BE2C (cell line): Measurements from ENCODE around the gene MEGF11.

ENCODE experiments used
- DNase-seq: peaks from one replicate; pipeline ENCODE4 v3.0.0-alpha.2; 2020
- H3K27me3 ChIP-seq: fragments of 250-450 bp; sonication (Bioruptor Pico); 2 replicates; pipeline ENCODE4 v1.5.1; 2020; ENCODE audit warnings: mild to moderate bottlenecking
- H3K36me3 ChIP-seq: fragments of 250-450 bp; sonication (Bioruptor Pico); 2 replicates; pipeline ENCODE4 v1.5.1; 2020; ENCODE audit warnings: mild to moderate bottlenecking
- H3K4me1 ChIP-seq: fragments of 250-450 bp; sonication (Bioruptor Pico); 2 replicates; pipeline ENCODE4 v1.5.1; 2020
- H3K4me3 ChIP-seq: 2 replicates; pipeline ENCODE4 v1.5.1; 2011; ENCODE audit warnings: low read depth, low read length
- H3K9me3 ChIP-seq: fragments of 250-450 bp; sonication (Bioruptor Pico); 2 replicates; pipeline ENCODE4 v1.5.1; 2020
- CTCF ChIP-seq: IDR thresholded peaks from 2 replicates; pipeline ENCODE4 v1.5.1; 2012; ENCODE audit warnings: mild to moderate bottlenecking, low read depth, low read length

MEGF11 gene

GRCh38 chr15:66017792-66018487 lies 235.6 kb downstream of the MEGF11 start:
- H3K9me3 ChIP-seq = no peaks in the 10 kb centered on the region
- H3K36me3 ChIP-seq = no peaks in the 10 kb centered on the region
- no peak for TF ChIP-seq CTCF
- H3K4me1 ChIP-seq = peaks cover 6% of the 10 kb centered on the region
- DNase-seq = no peak
- H3K4me3 ChIP-seq = no peak overlapping the region
- H3K27me3 ChIP-seq = no peaks in the 10 kb centered on the region

DNA sequence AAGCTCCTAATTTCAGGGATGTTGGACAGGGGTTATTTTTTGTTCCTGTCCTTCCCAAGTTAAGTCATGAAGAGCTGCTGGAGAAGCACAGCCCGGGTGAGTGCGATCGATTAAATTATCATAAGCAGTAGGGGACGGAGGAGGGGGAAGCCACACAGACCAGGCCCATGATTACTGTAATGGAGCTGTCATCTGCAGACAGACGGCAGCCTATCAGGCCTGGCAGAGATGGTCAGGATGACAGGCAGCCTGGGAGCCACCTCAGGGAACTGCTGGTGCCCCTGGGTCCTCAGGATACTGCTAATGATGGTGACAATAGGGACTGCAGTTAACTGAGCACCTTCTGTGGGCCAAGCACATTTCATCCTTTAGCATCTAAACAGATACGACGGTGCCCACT lies 236.6 kb downstream of the MEGF11 start:
- no peak for TF ChIP-seq CTCF
- Histone ChIP-seq H3K36me3 (no peaks in the 10 kb centered on the region), H3K9me3 (no peaks in the 10 kb centered on the region), H3K4me3 (no peak overlapping the region), H3K27me3 (no peaks in the 10 kb centered on the region), H3K4me1 (peaks cover 6% of the 10 kb centered on the region)
- DNase-seq = peak; percentile 67

GRCh38 chr15:66016199-66016598 lies 237.4 kb downstream of the MEGF11 start:
- Histone ChIP-seq H3K4me3 (no peak overlapping the region), H3K9me3 (no peaks in the 10 kb centered on the region), H3K36me3 (no peaks in the 10 kb centered on the region), H3K4me1 (peaks cover 6% of the 10 kb centered on the region), H3K27me3 (no peaks in the 10 kb centered on the region)
- peak; percentile 30; the same call in 1 of the 2 replicates for TF ChIP-seq CTCF
- DNase-seq = no peak

GRCh38 chr15:66014635-66015182 lies 238.8 kb downstream of the MEGF11 start:
- Histone ChIP-seq H3K4me3 (no peak overlapping the region), H3K36me3 (no peaks in the 10 kb centered on the region), H3K27me3 (no peaks in the 10 kb centered on the region), H3K9me3 (no peaks in the 10 kb centered on the region), H3K4me1 (peaks cover 6% of the 10 kb centered on the region)
- no peak for TF ChIP-seq CTCF
- no peak for DNase-seq

DNA sequence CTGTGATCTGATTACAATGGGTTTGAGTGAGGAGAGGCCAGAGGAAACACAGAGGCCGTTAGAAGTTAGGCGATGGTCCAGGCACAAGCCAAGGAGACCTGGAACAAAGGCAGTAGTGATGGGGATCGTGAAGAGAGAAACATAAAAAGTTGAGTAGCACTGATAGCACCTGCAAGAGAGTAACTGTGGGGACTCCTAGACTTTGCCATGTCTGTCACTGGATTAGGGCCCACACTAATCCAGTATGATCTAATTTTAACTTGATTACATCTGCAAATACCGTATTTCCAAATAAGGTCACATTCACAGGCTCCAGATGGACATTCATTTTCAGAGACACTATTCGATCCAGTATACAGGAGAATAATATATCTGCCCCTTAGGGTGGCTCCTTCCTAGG lies 239.5 kb downstream of the MEGF11 start:
- Histone ChIP-seq H3K36me3 (no peaks in the 10 kb centered on the region), H3K4me3 (no peak overlapping the region), H3K4me1 (peaks cover 6% of the 10 kb centered on the region), H3K27me3 (no peaks in the 10 kb centered on the region), H3K9me3 (no peaks in the 10 kb centered on the region)
- no peak for DNase-seq
- TF ChIP-seq CTCF = no peak

DNA sequence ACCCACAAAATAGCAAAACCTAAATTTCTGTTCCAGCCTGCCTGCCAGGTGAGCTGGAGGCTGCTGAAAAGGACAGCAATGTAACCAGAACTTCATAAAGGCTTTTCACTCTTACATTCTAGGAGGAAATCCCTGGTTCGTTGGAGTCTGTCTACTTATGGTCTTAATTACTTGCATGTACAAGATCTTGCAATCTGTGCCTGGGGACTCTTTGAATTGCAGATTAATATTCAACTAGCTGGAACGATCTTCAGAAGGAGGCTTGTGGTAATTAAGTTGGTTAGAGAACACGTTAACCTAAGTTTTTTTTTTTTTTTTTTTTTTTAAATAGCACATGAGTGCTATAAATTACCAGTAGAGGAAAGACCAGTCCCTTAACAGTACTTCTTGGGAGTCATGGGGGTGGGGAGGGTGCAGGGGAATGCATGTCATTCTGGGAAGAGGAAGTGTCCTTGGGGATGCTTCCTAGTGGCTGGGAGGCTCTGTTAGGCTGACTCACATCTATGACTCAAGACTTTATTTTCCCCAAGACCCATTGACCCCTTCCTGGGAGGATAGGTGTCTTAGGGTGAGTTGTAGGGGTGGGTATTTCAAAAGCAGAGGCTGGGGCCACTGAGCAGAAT lies 244.5 kb downstream of the MEGF11 start:
- TF ChIP-seq CTCF = no peak
- H3K9me3 ChIP-seq = no peaks in the 10 kb centered on the region
- no peak for DNase-seq
- H3K4me1 ChIP-seq = no peaks in the 10 kb centered on the region
- H3K36me3 ChIP-seq = no peaks in the 10 kb centered on the region
- no peak overlapping the region for H3K4me3 ChIP-seq
- H3K27me3 ChIP-seq = no peaks in the 10 kb centered on the region
